PC-3 (cell line): Measurements from ENCODE around the gene DAPK1. TPM values are rescaled to one million over a fixed set of nuclear protein-coding genes. Genes with fewer than 3 reads are reported as not detected.

Experiments
- ATAC-seq: fragments of 200-7000 bp; cut with Tn5 transposase; 2 replicates; pipeline ENCODE4 v1.9.1; 2020; ENCODE audit warnings: mild to moderate bottlenecking, moderate library complexity
- BruUV-seq: library from RNA; stranded (reverse); fragments of 400-500 nt; replicated peaks from 2 replicates; lab custom pipeline; 2021; lab: Mats Ljungman, UMichigan
- CTCF ChIA-PET: fragments of 300-600 bp; sonication (Branson Sonifier 250); formaldehyde crosslinking; loops from one replicate; lab custom pipeline; 2022; ENCODE audit warnings: antibody characterized with exemption; lab: Charles Lee
- POLR2A ChIA-PET: fragments of 300-600 bp; sonication (Branson Sonifier 250); formaldehyde crosslinking; loops from one replicate; lab custom pipeline; 2022; ENCODE audit warnings: antibody characterized with exemption; ENCODE audit not compliant: unreplicated experiment; lab: Charles Lee
- DNase-seq: peaks from one replicate; pipeline ENCODE4 v3.0.0-alpha.2; 2015
- H2AFZ ChIP-seq: fragments of 300-600 bp; sonication (generic); 2 replicates; pipeline ENCODE4 v1.6.0; 2016; ENCODE audit warnings: antibody characterized with exemption, low read length
- H3F3A ChIP-seq: fragments of 300-600 bp; sonication (generic); one replicate; pipeline ENCODE4 v1.6.0; 2017; ENCODE audit warnings: antibody characterized with exemption, low read length, control low read depth, mild to moderate bottlenecking; ENCODE audit not compliant: unreplicated experiment
- H3K27ac ChIP-seq: fragments of 300-600 bp; sonication (generic); 2 replicates; pipeline ENCODE4 v1.5.1; 2016; ENCODE audit warnings: mild to moderate bottlenecking, low read length
- H3K27me3 ChIP-seq: fragments of 300-600 bp; sonication (generic); 2 replicates; pipeline ENCODE4 v1.6.1; 2016; ENCODE audit warnings: low read length, mixed read lengths
- H3K36me3 ChIP-seq: fragments of 300-600 bp; sonication (generic); 2 replicates; pipeline ENCODE4 v1.6.1; 2016; ENCODE audit warnings: low read depth, mixed run types, low read length, mixed read lengths
- H3K4me1 ChIP-seq: fragments of 300-600 bp; sonication (generic); 2 replicates; pipeline ENCODE4 v1.5.1; 2016; ENCODE audit warnings: low read length; ENCODE audit not compliant: insufficient read depth
- H3K4me2 ChIP-seq: fragments of 300-600 bp; sonication (generic); 2 replicates; pipeline ENCODE4 v1.6.0; 2016; ENCODE audit warnings: low read length
- H3K4me3 ChIP-seq: fragments of 300-600 bp; sonication (generic); 2 replicates; pipeline ENCODE4 v1.5.1; 2016; ENCODE audit warnings: mild to moderate bottlenecking, low read length, mixed read lengths
- H3K79me2 ChIP-seq: fragments of 300-600 bp; sonication (generic); 2 replicates; pipeline ENCODE4 v1.6.1; 2017; ENCODE audit warnings: low read length, mixed read lengths
- H3K9ac ChIP-seq: fragments of 300-600 bp; sonication (generic); 2 replicates; pipeline ENCODE4 v1.6.0; 2016; ENCODE audit warnings: mild to moderate bottlenecking, low read length
- H3K9me2 ChIP-seq: fragments of 300-600 bp; sonication (generic); replicated peaks from 2 replicates; pipeline ENCODE4 v1.6.1; 2016; ENCODE audit warnings: mixed run types, low read length, mixed read lengths
- H3K9me3 ChIP-seq: fragments of 300-600 bp; sonication (generic); 2 replicates; pipeline ENCODE4 v1.6.1; 2016; ENCODE audit warnings: low read length, mixed read lengths
- H4K20me1 ChIP-seq: fragments of 300-600 bp; sonication (generic); 2 replicates; pipeline ENCODE4 v1.6.1; 2016; ENCODE audit warnings: low read length, mixed read lengths
- EZH2 ChIP-seq: fragments of 300-600 bp; sonication (generic); IDR thresholded peaks from one replicate; pipeline ENCODE4 v1.6.1; 2017; ENCODE audit warnings: antibody characterized with exemption, mild to moderate bottlenecking, low read length; ENCODE audit not compliant: unreplicated experiment
- EZH2phosphoT487 ChIP-seq: fragments of 300-600 bp; sonication (generic); IDR thresholded peaks from 2 replicates; pipeline ENCODE4 v1.6.1; 2018; ENCODE audit warnings: mild to moderate bottlenecking, antibody characterized with exemption, low read length, borderline replicate concordance
- intact Hi-C: fragments of 100-400 bp; cut with micrococcal nuclease; formaldehyde crosslinking; loops from 2 replicates; pipeline ENCODE4 v1.9.0; 2023
- total RNA-seq: library from RNA; depleted of rRNA; stranded (reverse); fragments of >200 nt; gene quantifications from 2 replicates; pipeline ENCODE4 v1.2.3, GENCODE V29; 2014
- TF ChIP-seq, protein P1 (sequence below): fragments of 300-600 bp; sonication (generic); conservative IDR thresholded peaks from 2 replicates; pipeline ENCODE4 v1.5.1; 2017; ENCODE audit warnings: antibody characterized with exemption, low read depth, mild to moderate bottlenecking, low read length

DAPK1 gene
- total RNA-seq, 1 experiment from 2014 or later, result not detected

DNA sequence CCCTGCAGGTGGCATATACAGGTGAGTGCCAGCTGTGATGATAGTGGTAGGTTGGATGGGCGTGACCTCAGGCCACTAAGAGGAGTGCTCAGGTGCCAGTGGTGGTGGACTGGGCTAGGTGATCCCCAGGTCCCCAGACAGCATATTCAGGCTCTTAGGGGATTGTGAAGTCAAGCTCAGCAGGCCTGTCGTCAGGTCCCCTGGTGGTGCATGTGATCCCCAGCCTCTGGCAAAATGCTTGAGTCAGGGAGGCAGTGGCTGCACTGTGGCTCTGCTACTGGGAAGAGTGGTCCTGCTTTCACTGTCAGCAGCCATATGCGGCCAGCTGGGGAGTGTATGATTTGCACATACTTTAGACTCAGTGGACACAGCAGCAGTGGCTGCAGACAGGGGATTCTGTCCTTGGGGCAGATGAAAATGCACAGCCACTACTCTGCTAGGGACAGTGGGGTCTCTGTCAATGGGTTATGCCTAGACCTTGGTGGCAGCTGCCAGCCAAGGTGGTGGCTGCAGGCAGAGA is 196.6 kb downstream of the DAPK1 start:
- TF ChIP-seq EZH2phosphoT487, result no peak
- TF ChIP-seq EZH2, result no peak
- TF ChIP-seq, protein P1, sequence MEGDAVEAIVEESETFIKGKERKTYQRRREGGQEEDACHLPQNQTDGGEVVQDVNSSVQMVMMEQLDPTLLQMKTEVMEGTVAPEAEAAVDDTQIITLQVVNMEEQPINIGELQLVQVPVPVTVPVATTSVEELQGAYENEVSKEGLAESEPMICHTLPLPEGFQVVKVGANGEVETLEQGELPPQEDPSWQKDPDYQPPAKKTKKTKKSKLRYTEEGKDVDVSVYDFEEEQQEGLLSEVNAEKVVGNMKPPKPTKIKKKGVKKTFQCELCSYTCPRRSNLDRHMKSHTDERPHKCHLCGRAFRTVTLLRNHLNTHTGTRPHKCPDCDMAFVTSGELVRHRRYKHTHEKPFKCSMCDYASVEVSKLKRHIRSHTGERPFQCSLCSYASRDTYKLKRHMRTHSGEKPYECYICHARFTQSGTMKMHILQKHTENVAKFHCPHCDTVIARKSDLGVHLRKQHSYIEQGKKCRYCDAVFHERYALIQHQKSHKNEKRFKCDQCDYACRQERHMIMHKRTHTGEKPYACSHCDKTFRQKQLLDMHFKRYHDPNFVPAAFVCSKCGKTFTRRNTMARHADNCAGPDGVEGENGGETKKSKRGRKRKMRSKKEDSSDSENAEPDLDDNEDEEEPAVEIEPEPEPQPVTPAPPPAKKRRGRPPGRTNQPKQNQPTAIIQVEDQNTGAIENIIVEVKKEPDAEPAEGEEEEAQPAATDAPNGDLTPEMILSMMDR, result no peak
- ATAC-seq (no peak), DNase-seq (no peak)
- Histone ChIP-seq H3F3A (no peaks in the 10 kb centered on the region), H3K36me3 (no peaks in the 10 kb centered on the region), H3K9me2 (no peaks in the 10 kb centered on the region), H3K9me3 (no peaks in the 10 kb centered on the region), H3K27ac (no peak overlapping the region), H2AFZ (no peak overlapping the region), H4K20me1 (no peaks in the 10 kb centered on the region), H3K27me3 (no peaks in the 10 kb centered on the region), H3K4me3 (no peak overlapping the region), H3K9ac (no peak overlapping the region), H3K79me2 (no peaks in the 10 kb centered on the region), H3K4me2 (no peak overlapping the region), H3K4me1 (no peaks in the 10 kb centered on the region)
- ChIA-PET CTCF (no interaction called here), POLR2A (no interaction called here)
- intact Hi-C loops, result no loop called here
- no TSS peak for BruUV-seq

DNA sequence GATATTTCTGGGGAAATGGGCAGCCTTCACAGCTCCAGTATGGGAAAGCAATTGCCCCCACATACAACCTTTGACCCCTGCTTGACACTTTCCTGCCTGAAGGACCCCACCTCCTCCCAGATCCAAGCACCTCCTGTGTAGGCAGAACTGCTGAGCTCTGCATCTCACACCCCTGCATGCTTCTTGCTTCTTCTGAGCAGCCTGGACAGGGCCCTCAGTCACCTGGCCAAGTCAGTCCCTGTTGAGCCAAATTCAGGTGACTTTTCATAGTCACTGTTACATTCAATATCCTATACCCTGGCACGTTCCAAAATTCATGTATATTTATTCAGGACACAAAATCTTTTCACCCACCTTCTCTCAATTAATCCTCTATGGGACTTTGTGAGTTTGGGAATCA is 197.9 kb downstream of the DAPK1 start:
- no peaks in the 10 kb centered on the region for H3F3A ChIP-seq
- no peak overlapping the region for H2AFZ ChIP-seq
- H3K4me1 ChIP-seq, result peaks cover 6% of the 10 kb centered on the region; the same call in 1 of the 2 replicates
- intact Hi-C loops, result no loop called here
- ATAC-seq, result no peak
- no peak for DNase-seq
- no peaks in the 10 kb centered on the region for H3K27me3 ChIP-seq
- no peak overlapping the region for H3K4me3 ChIP-seq
- no peaks in the 10 kb centered on the region for H4K20me1 ChIP-seq
- ChIA-PET CTCF (no interaction called here), POLR2A (no interaction called here)
- H3K4me2 ChIP-seq, result no peak overlapping the region
- no peaks in the 10 kb centered on the region for H3K36me3 ChIP-seq
- no peaks in the 10 kb centered on the region for H3K9me2 ChIP-seq
- no TSS peak for BruUV-seq
- H3K79me2 ChIP-seq, result no peaks in the 10 kb centered on the region
- no peaks in the 10 kb centered on the region for H3K9me3 ChIP-seq
- no peak for TF ChIP-seq EZH2
- H3K27ac ChIP-seq, result no peak overlapping the region
- no peak overlapping the region for H3K9ac ChIP-seq

DNA sequence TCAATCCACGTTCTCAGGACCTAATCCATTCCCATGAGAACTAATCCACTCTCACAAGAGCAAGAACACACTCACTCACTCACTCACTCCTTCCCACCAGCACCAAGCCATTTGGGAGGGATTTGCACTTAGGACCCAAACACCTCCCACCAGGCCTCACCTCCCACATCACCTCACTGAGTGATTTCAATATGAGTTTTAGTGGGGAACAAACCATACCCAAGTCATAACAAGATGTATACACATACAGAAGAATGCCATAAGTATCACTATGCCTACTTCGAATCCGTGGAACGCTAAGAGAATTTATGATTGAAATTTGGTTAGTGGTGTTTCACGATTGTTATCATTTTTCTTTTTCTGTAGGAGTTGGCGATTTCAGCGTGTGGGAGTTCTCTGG is 199.0 kb downstream of the DAPK1 start:
- Histone ChIP-seq H4K20me1 (no peaks in the 10 kb centered on the region), H3K9me3 (no peaks in the 10 kb centered on the region), H3K79me2 (no peaks in the 10 kb centered on the region), H3K27ac (no peak overlapping the region), H3K9ac (no peak overlapping the region), H3K4me2 (no peak overlapping the region), H3K4me1 (peaks cover 6% of the 10 kb centered on the region; the same call in 1 of the 2 replicates), H3K36me3 (no peaks in the 10 kb centered on the region), H3K4me3 (no peak overlapping the region), H3K9me2 (no peaks in the 10 kb centered on the region), H3K27me3 (no peaks in the 10 kb centered on the region), H3F3A (no peaks in the 10 kb centered on the region), H2AFZ (no peak overlapping the region)
- DNase-seq (no peak), ATAC-seq (no peak)
- no TSS peak for BruUV-seq
- intact Hi-C loops, result no loop called here
- ChIA-PET CTCF (no interaction called here), POLR2A (no interaction called here)
- TF ChIP-seq, protein P1, result no peak
- TF ChIP-seq EZH2phosphoT487, result no peak
- TF ChIP-seq EZH2, result no peak
